Fibroblast of skin of left quadriceps (primary cell): ENCODE results near the gene KCNJ10.
A peak's percentile ranks its signal among the peaks of the same experiment; 100 is the strongest.

ENCODE experiments used
- DNase-seq, 2 experiments: peaks; one replicate each; pipeline ENCODE4 v3.0.0-alpha.2; 2013; ENCODE audit warnings: low read depth in 2 of 2

KCNJ10 gene

DNA sequence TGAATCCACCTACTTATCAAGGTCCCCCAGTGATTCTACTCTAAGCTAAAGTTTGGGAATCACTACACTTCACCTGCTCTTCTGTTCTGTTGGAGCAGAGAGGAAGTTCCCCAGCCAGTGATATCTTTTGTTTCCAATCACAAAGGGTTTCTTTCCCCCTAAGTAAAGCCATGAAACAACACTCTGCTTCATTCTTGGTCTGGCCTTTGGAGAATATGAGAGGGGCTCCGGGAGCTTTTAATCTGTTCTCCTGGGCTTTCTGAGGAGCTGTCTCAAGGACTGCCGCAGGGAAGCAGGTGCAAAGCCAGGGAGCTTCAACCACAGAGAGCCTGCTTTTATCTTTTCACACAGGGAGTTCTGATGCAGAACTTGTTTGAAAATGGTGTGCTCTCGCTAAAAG is 105.8 kb downstream of the KCNJ10 start:
- DNase-seq, result no peak

DNA sequence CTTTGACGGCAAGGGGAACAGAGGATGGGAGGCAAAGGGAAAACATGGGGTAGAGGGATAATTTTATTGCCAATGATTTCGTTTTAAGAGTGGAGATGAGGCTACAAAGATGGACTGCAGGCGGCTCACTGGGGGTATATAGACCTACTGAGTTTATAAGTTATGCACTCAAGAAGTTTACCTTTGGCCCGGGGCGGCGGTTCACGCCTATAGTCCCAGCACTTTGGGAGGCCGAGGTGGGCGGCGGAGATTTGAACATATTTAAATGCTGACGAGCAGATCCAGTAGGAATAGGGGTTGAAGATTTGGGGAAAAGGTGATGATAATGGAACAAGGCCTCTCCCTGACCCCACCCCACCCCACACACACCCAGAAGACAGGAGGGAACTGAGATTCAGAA is 107.8 kb downstream of the KCNJ10 start:
- DNase-seq, result no peak

DNA sequence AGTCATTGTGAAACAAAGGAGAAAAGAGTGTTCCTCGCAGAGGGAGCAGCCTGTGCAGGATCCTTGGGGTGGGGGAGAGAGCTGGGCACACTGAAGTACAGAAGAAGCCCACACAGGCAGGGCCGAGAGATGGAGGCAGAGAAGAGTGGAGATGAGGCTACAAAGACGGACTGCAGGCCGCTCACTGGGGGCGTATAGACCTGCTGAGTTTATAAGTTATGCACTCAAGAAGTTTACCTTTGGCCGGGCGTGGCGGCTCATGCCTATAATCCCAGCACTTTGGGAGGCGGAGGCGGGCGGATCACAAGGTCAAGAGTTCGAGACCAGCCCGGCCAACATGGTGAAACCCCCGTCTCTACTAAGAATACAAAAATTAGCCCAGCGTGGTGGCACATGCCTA is 108.3 kb downstream of the KCNJ10 start:
- no peak for DNase-seq

DNA sequence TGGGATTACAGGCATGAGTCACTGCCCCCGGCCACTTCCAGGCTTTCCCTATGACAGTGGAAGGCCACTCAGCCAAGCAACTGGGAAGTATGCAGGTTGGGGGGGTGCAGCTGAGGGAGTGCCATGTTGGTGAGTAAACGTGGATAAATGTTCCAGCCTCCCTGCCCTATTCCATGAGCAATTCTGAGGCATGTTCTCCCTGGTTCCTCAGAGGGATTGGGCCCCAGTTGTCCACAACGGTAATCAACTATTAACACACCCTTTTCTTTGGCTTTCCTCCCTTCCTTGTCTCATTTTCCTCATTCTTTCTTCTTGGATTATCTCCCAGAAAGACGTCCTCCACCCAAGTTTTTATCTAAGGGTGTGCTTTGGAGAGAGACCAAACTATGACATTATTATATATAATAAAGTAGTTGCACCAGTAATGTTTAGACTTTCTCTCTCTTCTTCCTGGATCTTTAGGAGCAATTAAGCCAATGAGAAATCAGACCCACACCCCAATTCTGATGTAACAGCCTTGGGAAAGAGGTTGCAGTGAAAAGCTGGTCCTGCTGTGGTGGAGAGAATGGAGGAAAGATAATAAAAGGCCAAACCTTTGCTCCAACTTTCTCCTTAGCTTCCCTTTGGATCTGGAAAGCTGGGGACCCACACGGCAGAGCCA is 109.1 kb downstream of the KCNJ10 start:
- DNase-seq, result peak; percentile 69 to 75

DNA sequence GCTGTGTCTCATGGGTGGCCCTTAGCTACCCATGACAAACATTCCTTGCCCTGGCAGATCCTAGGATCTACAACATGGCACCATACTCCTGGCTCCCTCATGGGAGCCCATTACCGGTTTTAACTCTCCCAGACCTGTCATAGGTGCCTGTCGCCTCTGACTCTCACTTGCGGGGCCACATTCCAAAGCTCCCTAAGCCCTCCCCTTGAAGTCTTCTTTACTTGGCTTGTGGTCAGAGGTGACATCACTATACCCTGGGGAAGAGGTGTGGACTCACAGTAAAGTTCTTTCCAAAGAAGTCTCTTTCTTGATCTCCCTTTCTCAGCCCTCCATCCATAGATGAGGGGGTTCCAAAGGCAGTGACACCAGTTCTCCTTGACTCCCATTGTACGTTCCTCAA is 110.5 kb downstream of the KCNJ10 start:
- DNase-seq, result no peak

DNA sequence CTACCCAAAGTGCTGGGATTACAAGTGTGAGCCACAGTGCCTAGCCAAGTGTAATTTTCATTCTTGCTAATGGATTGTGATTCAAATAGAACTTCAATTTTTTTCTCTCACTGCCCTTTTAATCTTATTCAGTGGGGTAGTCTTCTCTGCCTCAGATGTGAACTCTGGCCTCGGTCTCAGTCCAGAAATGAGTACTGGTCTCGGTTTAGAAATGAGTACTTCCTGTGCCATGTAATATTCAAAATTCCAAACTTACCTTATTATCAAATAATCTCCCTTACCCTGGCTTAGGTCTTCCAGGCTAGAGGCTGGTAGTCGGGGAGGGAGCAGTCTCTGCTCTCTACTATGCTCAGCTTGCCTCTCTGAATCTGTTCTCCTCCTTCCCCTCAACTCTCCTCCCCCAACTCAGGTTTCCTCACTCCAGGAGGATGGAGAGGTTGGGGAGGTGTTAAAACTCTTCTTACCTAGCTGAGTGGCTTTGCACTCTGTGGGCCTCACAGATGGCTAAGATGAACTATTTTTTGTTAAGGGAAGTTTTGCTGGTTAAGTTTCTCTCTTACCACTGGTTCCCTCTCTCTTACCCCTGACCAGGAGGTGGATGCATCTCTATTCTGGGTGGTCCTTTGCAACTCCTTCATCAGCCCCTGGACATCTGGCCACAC is 111.1 kb downstream of the KCNJ10 start:
- no peak for DNase-seq

DNA sequence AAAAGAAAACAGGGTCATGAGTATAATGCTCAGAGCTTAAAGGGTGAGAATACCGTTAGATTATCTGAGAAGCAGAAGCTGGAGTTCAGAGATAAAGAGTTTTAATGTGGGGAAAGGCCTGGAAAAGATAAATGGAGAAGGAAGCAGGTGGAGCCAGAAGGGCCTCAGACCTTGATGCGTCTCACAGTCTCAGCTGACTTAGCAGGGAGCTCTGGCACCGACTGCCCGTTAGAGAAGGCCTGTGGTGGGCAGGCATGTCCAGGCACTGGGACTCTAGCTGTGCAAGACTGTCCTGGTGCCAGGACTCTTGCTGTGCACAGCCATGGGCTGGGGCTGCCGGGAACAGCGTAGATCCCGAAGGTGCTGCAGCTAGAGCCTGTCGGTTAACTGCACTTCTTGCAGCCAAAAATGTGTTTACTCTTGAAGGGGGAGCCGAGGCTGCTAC is 112.1 kb downstream of the KCNJ10 start:
- DNase-seq, result no peak

DNA sequence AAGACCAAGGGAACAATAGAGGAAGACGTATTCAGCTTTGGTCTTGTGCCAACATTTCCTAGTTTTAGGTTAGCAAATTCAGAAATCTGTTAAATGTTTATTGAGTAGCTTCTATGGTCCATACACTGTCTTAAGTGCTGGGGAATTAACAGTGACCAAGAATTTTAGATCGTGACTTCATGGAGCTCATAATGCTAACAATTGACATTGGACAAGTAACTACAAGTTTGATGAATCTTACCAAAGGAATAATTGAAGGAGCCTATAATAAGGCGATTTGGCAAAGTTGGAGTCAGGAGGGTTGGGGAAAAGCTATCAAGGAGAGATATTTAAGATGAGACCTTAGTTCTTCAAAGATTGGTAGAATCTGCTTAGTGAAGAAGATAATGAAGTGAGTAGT is 114.5 kb downstream of the KCNJ10 start:
- DNase-seq, result no peak

DNA sequence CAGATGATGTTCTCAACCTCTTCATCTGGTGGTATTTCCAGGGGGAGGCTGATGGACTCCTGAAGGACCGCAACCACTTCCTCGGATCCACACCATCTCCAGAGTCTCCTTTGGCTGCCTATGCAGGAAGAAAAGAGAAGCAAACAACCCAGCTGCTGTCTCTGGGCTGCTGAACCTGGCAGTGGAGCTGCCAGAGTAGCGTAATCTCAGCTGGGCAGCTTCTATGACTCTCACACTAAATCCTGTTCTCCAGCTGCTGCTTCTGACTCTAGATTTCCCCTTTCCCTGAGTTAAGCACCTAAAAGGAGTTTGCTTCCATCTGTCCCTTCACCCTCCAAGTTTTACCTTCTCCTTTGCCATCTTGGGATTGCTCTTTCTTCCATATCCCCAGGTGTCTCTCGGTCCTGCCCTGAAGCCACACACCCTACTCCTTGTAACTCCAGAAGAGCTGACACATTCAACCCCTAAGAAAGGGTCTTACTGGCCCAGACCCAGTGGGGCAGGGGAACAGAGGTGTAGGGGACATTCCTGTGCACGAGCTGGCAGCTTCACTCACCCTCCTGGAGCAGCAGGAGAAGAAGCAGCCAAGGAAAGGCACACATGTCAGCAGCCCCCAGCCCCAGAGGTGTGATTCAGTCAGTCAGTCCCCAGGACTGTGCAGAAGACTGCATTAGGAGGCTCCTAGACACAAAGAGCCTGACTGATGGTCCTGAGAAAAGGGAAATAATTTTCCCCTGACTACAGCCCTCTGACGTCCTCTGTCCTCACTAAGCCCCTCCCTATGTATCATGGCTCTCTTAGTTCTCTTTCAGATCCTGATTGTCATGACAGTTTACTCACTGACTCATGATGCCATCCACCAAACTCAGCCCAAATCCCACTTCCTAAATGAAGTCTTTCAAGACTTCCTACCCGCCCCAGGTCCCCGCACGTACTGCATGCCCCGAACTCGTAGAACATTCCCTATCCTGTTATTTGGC is 116.1 kb downstream of the KCNJ10 start, which contains the start of gene SLAMF9:
SLAMF9 (minus strand) TSS at position 702 of the 980 bp plus-strand sequence; CDS start at position 602, 100 bp downstream.
- peak in 1 of 2 experiments; percentile 11 for DNase-seq

DNA sequence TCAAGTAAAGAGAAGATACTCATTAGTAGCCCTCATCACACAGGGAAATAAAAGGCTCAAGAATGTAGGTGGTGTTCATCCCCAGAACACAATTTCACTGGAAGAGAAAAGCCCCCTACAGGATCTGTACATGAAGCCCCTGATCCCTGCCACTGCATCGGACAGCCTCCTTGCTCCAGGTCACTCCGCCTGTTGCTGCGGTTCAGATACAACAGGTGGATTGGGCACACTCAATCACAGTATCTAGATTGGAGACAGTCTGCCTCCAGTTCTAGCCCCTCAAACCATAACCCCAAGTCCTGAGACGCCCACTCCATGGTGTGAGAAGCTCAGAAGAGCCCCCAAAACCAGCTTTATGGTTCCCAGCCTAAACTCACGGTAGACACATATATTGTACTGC is 117.0 kb downstream of the KCNJ10 start:
- DNase-seq, result no peak

DNA sequence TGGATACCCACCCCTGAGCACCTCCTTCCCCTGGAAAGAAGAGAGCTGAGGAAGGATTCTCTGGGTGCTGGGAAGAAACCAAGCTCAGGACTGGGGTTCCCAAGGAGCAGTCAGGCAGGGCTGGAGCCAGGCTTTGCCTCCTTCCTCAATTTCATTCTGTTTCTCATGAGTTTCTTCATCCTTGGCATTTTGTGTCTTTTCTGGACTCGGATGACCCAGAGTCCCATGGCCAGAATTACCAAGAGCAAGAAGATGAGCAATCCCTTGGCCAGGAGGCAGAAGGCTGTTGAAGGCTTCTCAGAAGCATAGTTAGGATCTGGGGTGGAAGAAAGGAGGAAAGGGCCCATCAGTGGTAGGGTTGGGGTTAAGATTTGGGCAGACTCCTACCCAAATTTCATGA is 118.4 kb downstream of the KCNJ10 start:
- no peak for DNase-seq

DNA sequence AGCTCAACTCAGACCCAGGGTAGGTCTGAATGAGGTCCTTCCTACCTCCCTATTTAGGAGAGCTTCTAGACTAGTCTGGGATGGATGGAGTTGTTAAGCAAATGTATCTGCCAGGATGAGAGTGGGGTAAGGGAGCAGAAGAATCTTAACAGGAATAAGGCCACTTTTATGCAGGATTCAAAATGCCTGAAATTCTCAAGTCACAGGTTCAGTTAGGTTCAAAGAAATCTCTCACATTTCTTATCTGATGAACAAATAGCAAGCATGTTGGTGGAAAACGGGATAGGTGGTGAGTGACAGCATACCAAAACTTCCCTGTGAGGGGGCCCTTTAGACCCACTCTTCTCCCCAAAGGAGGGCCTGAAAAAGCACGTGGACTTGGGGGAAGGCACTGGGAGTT is 118.9 kb downstream of the KCNJ10 start:
- no peak for DNase-seq

DNA sequence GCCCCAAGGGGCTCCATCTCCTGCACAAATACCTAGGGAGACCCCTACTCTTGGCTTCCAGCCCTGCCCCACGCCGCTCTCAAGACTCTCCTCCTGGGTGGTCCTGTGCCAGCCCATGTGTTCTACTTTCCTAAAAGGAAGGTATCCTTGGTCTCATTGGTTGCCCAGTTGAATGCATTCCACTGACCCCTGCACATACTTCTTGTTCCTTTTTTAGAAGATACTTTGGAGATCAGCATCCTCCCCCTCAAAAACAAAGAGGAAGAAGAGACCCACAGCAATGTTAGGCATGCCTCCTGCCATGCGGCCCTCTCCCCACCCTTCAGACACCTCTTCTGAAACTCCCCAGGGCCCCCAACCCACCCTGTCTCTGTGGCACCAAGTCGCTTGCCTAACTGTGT is 120.0 kb downstream of the KCNJ10 start:
- DNase-seq, result no peak

DNA sequence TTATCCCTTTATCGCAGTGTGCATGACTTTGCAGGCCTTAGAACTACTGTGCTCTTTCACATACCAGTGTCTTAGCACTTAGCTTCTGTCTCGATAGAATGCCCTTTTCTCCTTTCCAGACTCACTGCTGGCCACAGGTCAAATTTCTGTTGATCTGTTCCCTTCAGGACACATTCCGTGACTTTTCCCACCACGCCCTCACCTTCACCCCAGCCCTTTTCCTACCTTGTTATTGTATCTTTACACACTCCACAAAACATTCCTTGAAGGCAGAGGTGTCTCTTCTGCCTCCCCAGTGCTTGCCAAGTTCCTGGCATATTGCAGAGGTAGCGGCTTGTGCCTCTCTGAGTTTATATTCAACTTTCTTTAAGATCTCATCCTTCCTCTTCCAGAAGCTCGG is 120.8 kb downstream of the KCNJ10 start:
- no peak for DNase-seq
